T-helper 2 cell treated with Interferon-gamma antibody and Interleukin-4, amounts not matched to agents 5 μg/mL and 100 μg/mL, for 36 hours (primary cell): ENCODE measurements around the gene ZNF385D.

ENCODE experiments used
- DNase-seq: peaks from one replicate; pipeline ENCODE4 v3.0.0; 2021; ENCODE audit warnings: low spot score
- H3K27ac Mint-ChIP-seq: one replicate; pipeline ENCODE4 v1.8.0; 2021; ENCODE audit warnings: mild to moderate bottlenecking, mixed read lengths
- H3K27me3 Mint-ChIP-seq: one replicate; pipeline ENCODE4 v1.8.0; 2021; ENCODE audit warnings: low read depth, mixed read lengths
- H3K36me3 Mint-ChIP-seq: one replicate; pipeline ENCODE4 v1.8.0; 2021; ENCODE audit warnings: low read depth, mixed read lengths
- H3K4me1 Mint-ChIP-seq: one replicate; pipeline ENCODE4 v1.8.0; 2021; ENCODE audit warnings: low read depth, mixed read lengths
- H3K4me3 Mint-ChIP-seq: one replicate; pipeline ENCODE4 v1.8.0; 2022; ENCODE audit warnings: mild to moderate bottlenecking, moderate library complexity, mixed read lengths
- H3K9me3 Mint-ChIP-seq: one replicate; pipeline ENCODE4 v1.8.0; 2021; ENCODE audit warnings: mixed read lengths

ZNF385D gene

DNA sequence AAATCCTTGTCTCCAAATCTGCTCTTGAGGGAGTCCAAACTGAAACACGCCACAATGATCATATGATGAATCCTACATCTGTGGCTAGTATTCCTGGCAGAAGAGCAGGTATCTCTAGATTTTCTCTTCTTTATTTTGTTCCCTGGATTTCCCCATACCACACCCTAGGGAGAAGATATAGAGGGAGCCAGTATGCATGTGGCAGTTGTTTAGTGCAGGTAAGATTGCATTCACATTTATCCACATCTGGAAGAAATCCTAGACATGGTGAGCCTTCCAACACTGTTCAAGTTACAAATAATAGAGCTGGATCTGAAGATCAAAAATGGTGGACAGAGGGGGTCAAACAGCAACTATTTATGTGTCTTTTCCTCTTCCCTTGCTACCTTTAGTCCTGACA lies 316.7 kb downstream of the ZNF385D start:
- H3K27ac Mint-ChIP-seq, result no peak overlapping the region
- no peak for DNase-seq
- H3K4me1 Mint-ChIP-seq, result no peaks in the 10 kb centered on the region
- no peak overlapping the region for H3K4me3 Mint-ChIP-seq
- peaks cover 28% of the 10 kb centered on the region for H3K9me3 Mint-ChIP-seq
- no peaks in the 10 kb centered on the region for H3K27me3 Mint-ChIP-seq
- H3K36me3 Mint-ChIP-seq, result no peaks in the 10 kb centered on the region

DNA sequence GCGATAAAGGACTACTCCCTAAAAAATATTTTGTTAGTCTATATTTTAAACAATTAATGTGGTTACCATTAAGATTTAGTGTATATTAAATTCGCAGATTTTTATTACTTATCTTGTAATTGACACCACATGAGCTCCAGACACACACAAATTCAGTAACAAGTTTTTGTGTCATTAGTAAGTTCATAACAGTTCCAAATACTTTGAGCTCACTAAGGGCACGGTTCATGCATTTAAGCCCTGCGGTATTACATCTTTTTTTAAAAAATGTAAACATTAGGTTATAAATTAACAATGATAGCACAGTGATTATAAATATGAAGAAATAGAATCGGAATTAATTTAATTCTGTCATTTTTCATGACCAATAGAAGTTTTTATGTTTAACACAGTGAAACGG lies 317.3 kb downstream of the ZNF385D start:
- Mint-ChIP-seq H3K27ac (no peak overlapping the region), H3K27me3 (no peaks in the 10 kb centered on the region), H3K4me3 (no peak overlapping the region), H3K36me3 (no peaks in the 10 kb centered on the region), H3K4me1 (no peaks in the 10 kb centered on the region), H3K9me3 (peaks cover 28% of the 10 kb centered on the region)
- no peak for DNase-seq

DNA sequence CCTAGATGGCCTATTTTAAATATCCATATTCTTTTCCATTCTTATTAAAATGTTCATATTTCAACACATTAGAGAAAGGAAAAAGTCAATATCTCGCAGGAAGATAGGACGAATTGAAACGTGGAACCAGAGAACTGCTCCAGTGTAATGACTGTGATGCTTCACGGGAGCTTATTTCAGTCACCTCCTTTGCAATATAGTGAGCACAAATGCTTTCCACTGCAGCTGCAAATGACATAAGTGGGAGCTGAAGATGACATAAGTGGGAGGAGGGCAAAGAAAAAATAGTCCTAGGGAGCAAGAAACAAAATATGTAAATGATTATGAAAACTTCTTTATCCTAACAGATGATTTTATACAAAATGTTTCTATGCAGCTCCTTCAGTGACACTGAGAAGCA lies 324.1 kb downstream of the ZNF385D start:
- Mint-ChIP-seq H3K27me3 (no peaks in the 10 kb centered on the region), H3K9me3 (no peaks in the 10 kb centered on the region), H3K4me1 (no peaks in the 10 kb centered on the region), H3K36me3 (no peaks in the 10 kb centered on the region), H3K27ac (no peak overlapping the region), H3K4me3 (no peak overlapping the region)
- no peak for DNase-seq

DNA sequence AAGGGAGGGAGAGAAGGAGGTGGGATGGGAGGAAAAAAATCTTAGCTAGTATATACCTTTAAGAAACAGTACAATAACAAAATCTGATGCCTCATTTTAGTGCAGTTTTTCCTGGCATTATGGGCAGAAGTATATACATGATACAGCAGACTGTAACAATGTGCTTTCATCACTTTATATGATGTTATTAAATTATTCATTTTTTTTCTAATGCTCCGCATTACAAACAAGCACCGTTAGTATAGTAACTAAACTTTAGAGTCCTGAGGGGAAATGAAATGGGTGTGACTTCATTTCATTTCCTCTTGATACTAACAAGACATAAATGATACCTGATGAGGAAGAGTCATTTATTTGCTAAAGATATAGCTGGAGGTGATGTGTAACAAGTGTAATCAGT lies 325.3 kb downstream of the ZNF385D start:
- H3K4me3 Mint-ChIP-seq, result no peak overlapping the region
- no peaks in the 10 kb centered on the region for H3K4me1 Mint-ChIP-seq
- no peaks in the 10 kb centered on the region for H3K36me3 Mint-ChIP-seq
- H3K27me3 Mint-ChIP-seq, result no peaks in the 10 kb centered on the region
- DNase-seq, result no peak
- H3K27ac Mint-ChIP-seq, result no peak overlapping the region
- H3K9me3 Mint-ChIP-seq, result peaks cover under 1% of the 10 kb centered on the region

DNA sequence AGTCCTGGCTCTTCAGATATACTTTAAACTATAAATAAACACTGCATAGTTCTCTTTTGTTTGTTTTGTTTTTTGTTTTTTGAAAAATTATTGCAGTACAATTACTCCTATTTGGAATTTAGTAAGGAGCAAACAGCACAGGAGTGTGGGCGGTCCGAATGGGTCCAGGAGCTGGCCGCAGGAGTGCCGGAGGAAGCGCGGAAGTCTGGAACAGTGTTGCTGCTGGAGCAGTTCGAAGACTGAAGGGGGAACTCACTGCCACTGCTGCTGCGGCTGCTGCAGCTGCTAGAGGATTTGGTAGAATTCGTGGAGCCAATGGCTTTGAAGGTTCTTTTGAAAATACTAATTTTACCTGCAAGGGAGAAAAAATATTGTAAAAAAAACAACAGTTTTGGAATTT lies 329.9 kb downstream of the ZNF385D start:
- Mint-ChIP-seq H3K36me3 (no peaks in the 10 kb centered on the region), H3K9me3 (peaks cover 15% of the 10 kb centered on the region), H3K4me3 (no peak overlapping the region)

DNA sequence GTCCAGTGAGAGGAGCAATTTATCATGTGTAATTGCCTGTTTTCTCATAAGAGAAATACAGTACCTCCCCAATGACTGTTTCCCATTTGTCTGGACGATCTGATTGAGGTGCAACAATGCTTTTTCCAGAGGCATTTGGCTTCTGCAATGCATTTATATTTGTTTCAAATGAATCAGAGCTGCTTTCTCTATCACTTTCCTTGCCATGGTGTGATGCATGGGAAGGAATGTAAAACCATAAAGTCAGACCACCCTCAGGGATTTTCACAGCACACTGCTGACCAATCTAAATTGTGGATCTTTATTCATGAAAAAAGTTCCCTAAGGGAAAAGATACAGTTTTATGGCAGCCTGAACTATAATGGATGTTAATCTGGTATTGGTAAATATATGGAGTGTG lies 333.0 kb downstream of the ZNF385D start:
- no peaks in the 10 kb centered on the region for H3K36me3 Mint-ChIP-seq
- no peak overlapping the region for H3K4me3 Mint-ChIP-seq
- H3K27ac Mint-ChIP-seq, result no peak overlapping the region
- no peak for DNase-seq
- no peaks in the 10 kb centered on the region for H3K4me1 Mint-ChIP-seq
- H3K9me3 Mint-ChIP-seq, result peaks cover 19% of the 10 kb centered on the region
- no peaks in the 10 kb centered on the region for H3K27me3 Mint-ChIP-seq

More for the DNA sequence above, 329.9 kb downstream of the ZNF385D start:
- no peaks in the 10 kb centered on the region for H3K4me1 Mint-ChIP-seq
- H3K27me3 Mint-ChIP-seq, result no peaks in the 10 kb centered on the region
- no peak overlapping the region for H3K27ac Mint-ChIP-seq
- no peak for DNase-seq

DNA sequence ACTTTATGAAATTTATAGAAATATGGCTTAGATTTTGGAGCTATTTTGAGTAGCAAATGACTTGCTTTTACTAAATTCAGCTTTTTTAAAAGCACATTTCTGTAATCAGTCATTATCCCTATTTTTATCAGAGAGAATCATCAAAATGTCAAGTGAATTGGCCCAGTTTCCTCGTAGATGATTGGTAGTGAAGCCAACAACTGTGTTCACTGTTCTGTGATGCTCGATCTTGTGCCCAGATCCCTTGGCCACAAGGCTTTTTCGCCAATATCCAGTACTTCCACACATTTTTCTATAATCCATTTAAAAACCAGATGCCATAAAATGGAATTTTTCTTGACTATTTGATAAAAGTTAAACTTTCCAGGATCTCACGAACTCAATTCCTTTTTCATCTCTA lies 336.5 kb downstream of the ZNF385D start:
- Mint-ChIP-seq H3K4me1 (no peaks in the 10 kb centered on the region), H3K9me3 (peaks cover 15% of the 10 kb centered on the region), H3K4me3 (no peak overlapping the region), H3K27me3 (no peaks in the 10 kb centered on the region), H3K27ac (no peak overlapping the region), H3K36me3 (no peaks in the 10 kb centered on the region)
- no peak for DNase-seq

DNA sequence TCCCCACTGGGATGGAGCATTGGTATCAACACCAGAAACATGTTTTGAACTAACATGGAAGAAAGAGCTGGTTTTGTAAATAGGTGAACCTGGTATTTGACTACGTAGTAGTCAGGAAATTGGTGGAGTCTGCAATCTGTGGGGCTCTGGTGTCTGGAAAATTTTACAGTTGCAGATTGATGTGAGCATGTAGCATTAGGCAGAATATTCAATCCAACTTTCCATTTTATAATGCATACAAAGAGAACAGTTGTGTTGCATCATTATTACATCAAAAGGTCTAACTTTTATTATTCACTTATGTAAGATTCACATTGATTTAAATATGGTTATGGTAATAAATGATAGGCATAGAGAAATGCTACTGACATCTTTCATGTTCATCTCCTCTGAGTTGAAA lies 340.0 kb downstream of the ZNF385D start:
- H3K36me3 Mint-ChIP-seq, result no peaks in the 10 kb centered on the region

DNA sequence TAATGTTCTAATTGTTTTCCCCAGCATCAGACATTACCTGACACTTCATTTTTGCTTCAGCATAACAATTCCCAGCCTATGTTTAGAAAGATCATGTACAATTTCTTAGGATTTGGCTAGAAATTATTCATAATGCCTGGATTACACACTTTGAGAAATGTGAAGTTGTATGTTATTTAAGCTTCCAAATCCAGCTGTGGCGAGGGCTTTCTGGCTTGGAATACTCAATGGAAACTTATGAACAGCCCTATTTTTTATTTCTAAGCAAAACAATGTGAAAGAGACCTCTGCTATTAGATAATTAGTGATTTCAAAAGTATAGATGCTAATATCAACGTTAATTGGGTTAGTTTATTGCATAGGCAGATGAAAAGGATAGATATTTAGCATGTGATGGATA lies 341.6 kb downstream of the ZNF385D start:
- Mint-ChIP-seq H3K9me3 (peaks cover 7% of the 10 kb centered on the region), H3K4me3 (no peak overlapping the region), H3K4me1 (no peaks in the 10 kb centered on the region), H3K36me3 (no peaks in the 10 kb centered on the region), H3K27ac (no peak overlapping the region), H3K27me3 (no peaks in the 10 kb centered on the region)
- DNase-seq, result no peak

More for the DNA sequence above, 340.0 kb downstream of the ZNF385D start:
- no peak overlapping the region for H3K4me3 Mint-ChIP-seq
- no peak overlapping the region for H3K27ac Mint-ChIP-seq
- no peaks in the 10 kb centered on the region for H3K4me1 Mint-ChIP-seq
- no peak for DNase-seq
- H3K27me3 Mint-ChIP-seq, result no peaks in the 10 kb centered on the region
- peaks cover 7% of the 10 kb centered on the region for H3K9me3 Mint-ChIP-seq

DNA sequence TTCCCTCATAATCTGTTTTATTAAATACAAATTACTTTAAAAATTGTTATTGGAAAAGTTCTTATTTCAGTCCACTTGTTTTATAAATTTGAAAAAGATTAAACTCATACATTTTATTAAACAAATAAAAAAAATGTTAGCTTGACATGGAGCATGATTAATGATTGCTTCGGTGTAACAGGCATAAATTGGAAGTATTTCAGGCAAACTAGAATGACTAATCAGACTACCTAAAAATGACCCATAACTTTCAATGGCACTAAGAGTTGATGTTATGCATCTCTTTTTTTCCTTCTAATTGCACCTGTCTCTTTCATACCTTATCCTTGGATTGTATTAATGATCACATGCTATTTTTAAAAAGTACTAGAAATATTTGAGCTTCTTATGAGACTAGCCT lies 343.3 kb downstream of the ZNF385D start:
- H3K27me3 Mint-ChIP-seq, result no peaks in the 10 kb centered on the region

DNA sequence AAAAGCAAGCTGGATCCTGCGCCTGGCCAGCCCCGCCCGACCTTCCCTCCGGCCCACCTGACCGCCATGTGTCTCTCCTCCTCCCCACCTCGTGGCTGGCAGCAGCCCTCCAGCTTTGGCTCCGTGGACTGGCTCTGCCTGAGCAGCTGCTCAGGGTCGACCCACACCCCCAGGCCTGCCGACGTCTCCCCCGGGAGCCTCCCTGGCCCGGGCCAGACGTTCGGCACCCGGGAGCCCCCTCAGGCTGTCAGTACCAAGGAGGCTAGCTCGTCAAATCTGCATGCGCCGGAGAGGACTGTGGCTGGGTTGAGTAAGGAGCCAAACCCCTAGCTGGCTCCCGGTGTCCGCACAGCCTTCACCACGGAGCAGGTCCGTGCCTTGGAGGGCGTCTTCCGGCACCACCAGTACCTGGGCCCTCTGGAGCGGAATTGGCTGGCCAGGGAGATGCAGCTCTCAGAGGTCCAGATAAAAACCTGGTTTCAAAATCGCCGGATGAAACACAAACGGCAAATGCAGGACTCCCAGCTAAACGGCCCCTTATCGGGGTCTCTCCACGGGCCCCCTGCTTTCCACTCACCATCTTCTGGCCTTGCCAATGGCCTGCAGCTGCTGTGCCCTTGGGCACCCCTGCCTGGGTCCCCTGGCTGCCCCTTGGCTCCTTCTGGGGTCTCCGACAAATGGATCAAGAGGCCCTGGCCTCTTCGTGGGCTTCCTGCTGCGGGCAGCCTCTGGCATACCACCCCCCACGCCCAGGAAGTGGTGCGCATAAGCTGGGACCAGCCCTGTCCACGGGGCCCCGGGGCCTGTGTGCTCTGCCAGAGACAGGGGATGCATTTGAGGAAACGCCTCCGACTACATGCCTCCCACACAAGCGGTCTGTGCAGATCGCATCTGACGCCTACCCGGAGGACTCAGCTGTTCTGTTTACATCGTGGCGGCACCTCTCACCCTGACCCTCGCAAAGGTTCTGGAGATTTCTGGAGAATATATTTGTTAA lies 345.0 kb downstream of the ZNF385D start:
- Mint-ChIP-seq H3K27ac (no peak overlapping the region), H3K27me3 (no peaks in the 10 kb centered on the region), H3K4me1 (no peaks in the 10 kb centered on the region), H3K4me3 (no peak overlapping the region), H3K36me3 (no peaks in the 10 kb centered on the region), H3K9me3 (peaks cover 15% of the 10 kb centered on the region)
- no peak for DNase-seq

More for the DNA sequence above, 343.3 kb downstream of the ZNF385D start:
- no peak overlapping the region for H3K4me3 Mint-ChIP-seq
- no peak for DNase-seq
- H3K9me3 Mint-ChIP-seq, result peaks cover 7% of the 10 kb centered on the region
- no peaks in the 10 kb centered on the region for H3K36me3 Mint-ChIP-seq
- H3K4me1 Mint-ChIP-seq, result no peaks in the 10 kb centered on the region
- no peak overlapping the region for H3K27ac Mint-ChIP-seq

DNA sequence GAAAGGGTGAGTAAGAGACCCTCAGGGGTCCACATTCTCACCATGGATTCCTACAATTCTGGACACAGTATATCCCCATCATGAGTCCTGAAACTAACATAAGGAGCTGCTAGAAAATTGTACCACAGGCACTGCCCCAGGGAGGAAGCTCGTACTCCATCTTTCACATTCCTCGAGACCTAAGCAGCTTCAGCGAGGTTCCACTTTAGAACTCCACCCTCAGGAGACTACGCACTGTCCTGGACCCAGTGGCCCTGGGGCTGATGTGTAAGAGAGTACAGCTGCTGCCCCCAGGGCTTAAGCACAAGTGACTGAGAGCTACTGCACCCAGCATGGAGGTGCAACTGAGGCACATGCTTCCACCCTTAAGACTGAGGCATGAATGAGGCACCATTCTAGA lies 352.5 kb downstream of the ZNF385D start:
- Mint-ChIP-seq H3K9me3 (peaks cover 27% of the 10 kb centered on the region), H3K36me3 (no peaks in the 10 kb centered on the region), H3K4me1 (no peaks in the 10 kb centered on the region)

DNA sequence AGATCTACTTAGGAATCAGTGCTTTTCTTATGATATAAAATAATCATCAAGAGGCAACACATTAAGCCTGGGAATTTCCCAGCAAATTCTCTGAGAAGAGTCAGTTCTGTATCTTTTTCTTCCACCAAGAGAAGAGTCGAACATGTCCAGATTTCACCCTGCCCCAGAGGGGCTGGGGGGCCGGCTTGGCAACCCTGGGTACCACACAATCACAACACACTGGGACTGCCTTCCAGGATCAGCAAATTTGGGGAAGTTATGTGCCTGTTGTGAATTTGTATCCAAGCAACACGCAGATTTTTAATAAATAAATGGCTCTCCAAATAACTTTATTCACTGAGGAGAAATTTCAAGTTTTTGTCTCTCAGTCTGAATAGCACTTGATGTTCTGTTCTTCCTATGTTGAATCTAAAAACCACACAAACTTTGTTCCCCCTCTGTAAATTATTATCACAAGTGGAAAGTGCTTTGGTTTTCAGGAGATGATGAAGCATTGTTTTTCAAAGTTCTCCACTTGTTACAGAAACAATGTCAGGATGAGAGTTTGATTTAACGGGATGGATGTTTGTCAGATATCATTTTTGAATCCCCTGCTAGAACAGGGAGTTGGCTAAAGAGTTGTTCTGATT lies 357.2 kb downstream of the ZNF385D start:
- DNase-seq, result no peak
- no peaks in the 10 kb centered on the region for H3K36me3 Mint-ChIP-seq
- no peak overlapping the region for H3K27ac Mint-ChIP-seq
- peaks cover 21% of the 10 kb centered on the region for H3K9me3 Mint-ChIP-seq
- no peaks in the 10 kb centered on the region for H3K27me3 Mint-ChIP-seq
- no peaks in the 10 kb centered on the region for H3K4me1 Mint-ChIP-seq
- H3K4me3 Mint-ChIP-seq, result no peak overlapping the region

More for the DNA sequence above, 352.5 kb downstream of the ZNF385D start:
- H3K27ac Mint-ChIP-seq, result no peak overlapping the region
- no peak for DNase-seq
- no peaks in the 10 kb centered on the region for H3K27me3 Mint-ChIP-seq
- no peak overlapping the region for H3K4me3 Mint-ChIP-seq

DNA sequence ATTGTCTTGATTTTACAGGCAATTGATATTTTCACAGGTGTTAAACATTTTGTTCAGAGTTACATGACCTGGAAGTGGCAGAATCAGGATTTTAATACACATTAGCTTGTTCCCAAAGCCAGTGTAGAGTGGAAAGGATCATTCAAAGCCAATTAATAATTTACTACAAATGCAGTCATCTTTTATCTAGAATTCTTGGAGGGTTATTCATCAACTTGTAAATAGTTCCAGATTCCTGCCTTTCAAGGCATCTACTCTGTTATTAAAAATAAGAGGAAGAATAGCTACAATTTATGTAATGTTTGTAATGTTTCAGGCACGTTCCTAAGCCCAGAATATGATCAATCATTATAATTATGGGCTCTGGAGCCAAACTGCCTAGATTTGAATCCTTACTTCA lies 358.5 kb downstream of the ZNF385D start:
- no peak for DNase-seq
- peaks cover 29% of the 10 kb centered on the region for H3K9me3 Mint-ChIP-seq
- no peak overlapping the region for H3K4me3 Mint-ChIP-seq
- H3K27me3 Mint-ChIP-seq, result no peaks in the 10 kb centered on the region
- H3K36me3 Mint-ChIP-seq, result no peaks in the 10 kb centered on the region
- no peak overlapping the region for H3K27ac Mint-ChIP-seq
- H3K4me1 Mint-ChIP-seq, result no peaks in the 10 kb centered on the region
